BLaER1 treated with 17β-estradiol and CSF1 and Interleukin-3, amounts not matched to agents 10 nM and 100 nM (cell line): Measurements from ENCODE around the gene LIME1.

ENCODE experiments used
- H3K27ac ChIP-seq, 11 experiments: shearing (Covaris generic); formaldehyde crosslinking; 2 replicates each; pipeline ENCODE4 v1.8.1; 2022
- H3K27me3 ChIP-seq, 11 experiments: shearing (Covaris generic); formaldehyde crosslinking; 2 replicates each; pipeline ENCODE4 v1.8.1; 2022
- H3K36me3 ChIP-seq, 11 experiments: shearing (Covaris generic); formaldehyde crosslinking; 2 replicates each; pipeline ENCODE4 v1.8.1; 2022
- H3K4me1 ChIP-seq, 10 experiments: shearing (Covaris generic); formaldehyde crosslinking; 2 replicates each; pipeline ENCODE4 v1.8.1; 2022
- H3K4me2 ChIP-seq, 11 experiments: shearing (Covaris generic); formaldehyde crosslinking; 2 replicates each; pipeline ENCODE4 v1.8.1; 2022
- H3K4me3 ChIP-seq, 10 experiments: shearing (Covaris generic); formaldehyde crosslinking; 2 replicates each; pipeline ENCODE4 v1.8.1; 2022
- H3K9ac ChIP-seq, 11 experiments: shearing (Covaris generic); formaldehyde crosslinking; 2 replicates each; pipeline ENCODE4 v1.8.1; 2022
- H3K9me3 ChIP-seq, 11 experiments: shearing (Covaris generic); formaldehyde crosslinking; replicated peaks in 1 of 11; 2 replicates each; pipeline ENCODE4 v1.8.1; 2022
- H4K20me1 ChIP-seq, 11 experiments: shearing (Covaris generic); formaldehyde crosslinking; 2 replicates each; pipeline ENCODE4 v1.8.1; 2022
- Cebpa-rat ChIP-seq, 11 experiments: shearing (Covaris generic); IDR thresholded peaks; 2 replicates each; pipeline ENCODE4 v1.8.1; 2022

Gene LIME1

GRCh38 chr20:63746751-63747315 is 10.4 kb downstream of the LIME1 start:
- TF ChIP-seq Cebpa-rat (IDR thresholded peaks at IDR 0.05) = no peak
- Histone ChIP-seq H3K9ac (0 out of 22 replicates have a peak overlapping the region, but pooled peaks of 2 of the 11 experiments have one; percentile 17 to 35), H3K4me1 (peaks cover 8 to 58% (median 47%) of the 10 kb centered on the region in 10 experiments), H3K4me2 (peak overlapping the region in 8 of 11 experiments; percentile 26 to 60 (median 42); a peak in 12 of 22 replicates), H3K27me3 (no peaks in the 10 kb centered on the region), H4K20me1 (peaks cover 0 to 18% (median 0%) of the 10 kb centered on the region in 11 experiments; a peak in 8 of 22 replicates), H3K27ac (no peak overlapping the region), H3K36me3 (peaks cover 6 to 21% (median 16%) of the 10 kb centered on the region in 11 experiments; a peak in 18 of 22 replicates), H3K9me3 (no peaks in the 10 kb centered on the region), H3K4me3 (no peak overlapping the region)

- H3K27me3 ChIP-seq = no peaks in the 10 kb centered on the region
- no peak overlapping the region for H3K4me3 ChIP-seq
- peak overlapping the region in 8 of 11 experiments; percentile 26 to 77 (median 61); a peak in 15 of 22 replicates for H3K4me2 ChIP-seq
- TF ChIP-seq Cebpa-rat (IDR thresholded peaks at IDR 0.05) = no peak
- peak overlapping the region in 1 of 11 experiments; percentile 6; a peak in 1 of 22 replicates for H3K27ac ChIP-seq
- peak overlapping the region in 4 of 11 experiments; percentile 18 to 35 (median 31); a peak in 3 of 22 replicates for H3K9ac ChIP-seq
- no peaks in the 10 kb centered on the region for H3K9me3 ChIP-seq
- peaks cover 0 to 18% (median 0%) of the 10 kb centered on the region in 11 experiments; a peak in 6 of 22 replicates for H4K20me1 ChIP-seq
- peaks cover 6 to 17% (median 10%) of the 10 kb centered on the region in 11 experiments; a peak in 18 of 22 replicates for H3K36me3 ChIP-seq
- peaks cover 8 to 59% (median 48%) of the 10 kb centered on the region in 10 experiments for H3K4me1 ChIP-seq
These were observed 11.2 kb downstream of the LIME1 start for GRCh38 chr20:63747622-63748069.

GRCh38 chr20:63748070-63748933 is 11.8 kb downstream of the LIME1 start:
- peak overlapping the region in 4 of 11 experiments; percentile 18 to 35 (median 31); a peak in 3 of 22 replicates for H3K9ac ChIP-seq
- H3K27ac ChIP-seq = peak overlapping the region in 1 of 11 experiments; percentile 6; a peak in 2 of 22 replicates
- H3K36me3 ChIP-seq = peaks cover 4 to 14% (median 5%) of the 10 kb centered on the region in 11 experiments; a peak in 17 of 22 replicates
- H3K9me3 ChIP-seq = no peaks in the 10 kb centered on the region
- H4K20me1 ChIP-seq = peaks cover 0 to 22% (median 0%) of the 10 kb centered on the region in 11 experiments; a peak in 6 of 22 replicates
- H3K4me3 ChIP-seq = no peak overlapping the region
- no peaks in the 10 kb centered on the region for H3K27me3 ChIP-seq
- no peak for TF ChIP-seq Cebpa-rat (IDR thresholded peaks at IDR 0.05)
- H3K4me2 ChIP-seq = peak overlapping the region in 8 of 11 experiments; percentile 26 to 77 (median 61); a peak in 13 of 22 replicates
- peaks cover 8 to 61% (median 53%) of the 10 kb centered on the region in 10 experiments for H3K4me1 ChIP-seq

GRCh38 chr20:63748934-63749270 is 12.4 kb downstream of the LIME1 start:
- peaks cover 0 to 14% (median 0%) of the 10 kb centered on the region in 11 experiments; a peak in 4 of 22 replicates for H3K36me3 ChIP-seq
- H3K4me3 ChIP-seq = no peak overlapping the region
- peaks cover 0 to 26% (median 0%) of the 10 kb centered on the region in 11 experiments; a peak in 6 of 22 replicates for H4K20me1 ChIP-seq
- H3K9me3 ChIP-seq = no peaks in the 10 kb centered on the region
- peaks cover 8 to 64% (median 53%) of the 10 kb centered on the region in 10 experiments for H3K4me1 ChIP-seq
- H3K4me2 ChIP-seq = peak overlapping the region in 4 of 11 experiments; percentile 65 to 77 (median 71); a peak in 5 of 22 replicates
- no peak overlapping the region for H3K9ac ChIP-seq
- TF ChIP-seq Cebpa-rat (IDR thresholded peaks at IDR 0.05) = no peak
- H3K27me3 ChIP-seq = no peaks in the 10 kb centered on the region
- H3K27ac ChIP-seq = no peak overlapping the region

GRCh38 chr20:63749597-63750508 is 13.4 kb downstream of the LIME1 start:
- Histone ChIP-seq H4K20me1 (peaks cover 0 to 27% (median 0%) of the 10 kb centered on the region in 11 experiments; a peak in 6 of 22 replicates), H3K4me1 (peaks cover 8 to 67% (median 53%) of the 10 kb centered on the region in 10 experiments), H3K9me3 (no peaks in the 10 kb centered on the region), H3K4me2 (peak overlapping the region in 9 of 11 experiments; percentile 76 to 97 (median 87); a peak in 17 of 22 replicates), H3K27ac (no peak overlapping the region; a peak in 1 of 22 replicates), H3K9ac (peak overlapping the region in 2 of 11 experiments; percentile 2 to 55; a peak in 3 of 22 replicates), H3K36me3 (peaks cover 0 to 10% (median 0%) of the 10 kb centered on the region in 11 experiments; a peak in 2 of 22 replicates), H3K4me3 (no peak overlapping the region), H3K27me3 (no peaks in the 10 kb centered on the region)
- no peak for TF ChIP-seq Cebpa-rat (IDR thresholded peaks at IDR 0.05)

- TF ChIP-seq Cebpa-rat (IDR thresholded peaks at IDR 0.05) = no peak
- Histone ChIP-seq H3K9ac (peak overlapping the region in 10 of 11 experiments; percentile 1 to 62 (median 54); a peak in 17 of 22 replicates), H4K20me1 (peaks cover 0 to 36% (median 0%) of the 10 kb centered on the region in 11 experiments; a peak in 5 of 22 replicates), H3K27ac (peak overlapping the region in 7 of 11 experiments; percentile 44 to 64 (median 47); a peak in 11 of 22 replicates), H3K4me3 (peak overlapping the region in 4 of 10 experiments; percentile 2 to 39 (median 38); a peak in 1 of 20 replicates), H3K27me3 (no peaks in the 10 kb centered on the region), H3K4me1 (peaks cover 8 to 65% (median 53%) of the 10 kb centered on the region in 10 experiments), H3K4me2 (peak overlapping the region; percentile 64 to 97 (median 84)), H3K9me3 (no peaks in the 10 kb centered on the region), H3K36me3 (0 out of 22 replicates have a peak, but pooled peaks cover 0 to 2% (median 0%) of the 10 kb centered on the region in 11 experiments)
These were observed 14.5 kb downstream of the LIME1 start for GRCh38 chr20:63750807-63751470.
